Measurements from ENCODE around the gene KAT2B. TPM values are rescaled to one million over a fixed set of nuclear protein-coding genes. Genes with fewer than 3 reads are reported as not detected.

KAT2B gene
- polyA plus RNA-seq, 1 of the 3 experiments (the other 2 are of a cell fraction), result 2.1 TPM

DNA sequence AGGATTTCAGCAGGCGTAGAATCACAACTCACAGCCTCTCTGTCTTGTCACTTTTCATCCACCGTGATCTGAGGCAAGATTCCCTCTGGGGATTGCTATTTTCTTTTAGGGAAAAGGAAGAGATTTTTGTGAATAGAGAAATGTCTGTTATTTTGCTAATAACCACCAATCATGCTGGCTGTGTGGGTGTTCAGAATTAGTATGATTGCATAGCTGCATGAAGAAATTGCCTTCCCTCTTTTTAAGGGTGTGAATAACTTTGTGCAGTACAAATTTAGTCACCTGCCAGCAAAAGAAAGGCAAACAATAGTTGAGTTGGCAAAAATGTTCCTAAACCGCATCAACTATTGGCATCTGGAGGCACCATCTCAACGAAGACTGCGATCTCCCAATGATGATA, 60.8 kb downstream of the KAT2B start:
- H3K9me3 ChIP-seq, result no peaks in the 10 kb centered on the region
- H3K79me2 ChIP-seq (ENCODE audit: insufficient read depth), result no peaks in the 10 kb centered on the region
- H3K27ac ChIP-seq (ENCODE audit: low read depth in 2 of 2, low read length in 1 of 2), result no peak overlapping the region
- DNase-seq, result no peak
- 92% methylated on average over 5 of the region's 5 CpGs for WGBS (ENCODE audit: low lambda C conversion rate)
- ChIA-PET CTCF (no interaction called here), POLR2A (no interaction called here)
- H3K36me3 ChIP-seq (replicated peaks in 1 of 2; ENCODE audit: control insufficient read depth in 1 of 2, insufficient read depth in 2 of 2, low read length in 1 of 2), result no peaks in the 10 kb centered on the region
- no peaks in the 10 kb centered on the region for H3K9me2 ChIP-seq
- no peak overlapping the region for H2AFZ ChIP-seq (ENCODE audit: low read depth)
- no peaks in the 10 kb centered on the region for H4K20me1 ChIP-seq (ENCODE audit: insufficient read depth)
- TF ChIP-seq RXRA (IDR thresholded peaks at IDR 0.05; ENCODE audit: borderline replicate concordance, low read depth), result no peak
- TF ChIP-seq, protein P1, sequence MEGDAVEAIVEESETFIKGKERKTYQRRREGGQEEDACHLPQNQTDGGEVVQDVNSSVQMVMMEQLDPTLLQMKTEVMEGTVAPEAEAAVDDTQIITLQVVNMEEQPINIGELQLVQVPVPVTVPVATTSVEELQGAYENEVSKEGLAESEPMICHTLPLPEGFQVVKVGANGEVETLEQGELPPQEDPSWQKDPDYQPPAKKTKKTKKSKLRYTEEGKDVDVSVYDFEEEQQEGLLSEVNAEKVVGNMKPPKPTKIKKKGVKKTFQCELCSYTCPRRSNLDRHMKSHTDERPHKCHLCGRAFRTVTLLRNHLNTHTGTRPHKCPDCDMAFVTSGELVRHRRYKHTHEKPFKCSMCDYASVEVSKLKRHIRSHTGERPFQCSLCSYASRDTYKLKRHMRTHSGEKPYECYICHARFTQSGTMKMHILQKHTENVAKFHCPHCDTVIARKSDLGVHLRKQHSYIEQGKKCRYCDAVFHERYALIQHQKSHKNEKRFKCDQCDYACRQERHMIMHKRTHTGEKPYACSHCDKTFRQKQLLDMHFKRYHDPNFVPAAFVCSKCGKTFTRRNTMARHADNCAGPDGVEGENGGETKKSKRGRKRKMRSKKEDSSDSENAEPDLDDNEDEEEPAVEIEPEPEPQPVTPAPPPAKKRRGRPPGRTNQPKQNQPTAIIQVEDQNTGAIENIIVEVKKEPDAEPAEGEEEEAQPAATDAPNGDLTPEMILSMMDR (IDR thresholded peaks at IDR 0.05), result no peak
- TF ChIP-seq POLR2AphosphoS5 (IDR thresholded peaks at IDR 0.05; ENCODE audit: low read depth, low read length), result no peak
- TF ChIP-seq, protein P2, sequence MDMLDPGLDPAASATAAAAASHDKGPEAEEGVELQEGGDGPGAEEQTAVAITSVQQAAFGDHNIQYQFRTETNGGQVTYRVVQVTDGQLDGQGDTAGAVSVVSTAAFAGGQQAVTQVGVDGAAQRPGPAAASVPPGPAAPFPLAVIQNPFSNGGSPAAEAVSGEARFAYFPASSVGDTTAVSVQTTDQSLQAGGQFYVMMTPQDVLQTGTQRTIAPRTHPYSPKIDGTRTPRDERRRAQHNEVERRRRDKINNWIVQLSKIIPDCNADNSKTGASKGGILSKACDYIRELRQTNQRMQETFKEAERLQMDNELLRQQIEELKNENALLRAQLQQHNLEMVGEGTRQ (IDR thresholded peaks at IDR 0.05; ENCODE audit: borderline replicate concordance, low read depth, low read length), result no peak
- TF ChIP-seq PBX3 (IDR thresholded peaks at IDR 0.05), result no peak
- TF ChIP-seq NRF1 (IDR thresholded peaks at IDR 0.05; ENCODE audit: low read depth, low read length), result no peak
- H3K4me1 ChIP-seq (ENCODE audit: control insufficient read depth in 1 of 2, insufficient read depth in 2 of 2, low read depth in 1 of 2, low read length in 1 of 2), result no peaks in the 10 kb centered on the region
- H3K27me3 ChIP-seq (ENCODE audit: insufficient read depth), result no peaks in the 10 kb centered on the region
- no peak overlapping the region for H3K4me3 ChIP-seq (ENCODE audit: low read depth in 2 of 2, low read length in 1 of 2)
- H3K4me2 ChIP-seq, result no peak overlapping the region
- H3F3A ChIP-seq (replicated peaks; ENCODE audit: insufficient read depth), result no peaks in the 10 kb centered on the region
- H3K9ac ChIP-seq, result no peak overlapping the region

- WGBS (ENCODE audit: low lambda C conversion rate), result 97% methylated on average over 1 of the region's 1 CpG
- Histone ChIP-seq H3K27me3 (ENCODE audit: insufficient read depth) (no peaks in the 10 kb centered on the region), H3K79me2 (ENCODE audit: insufficient read depth) (no peaks in the 10 kb centered on the region), H3F3A (replicated peaks; ENCODE audit: insufficient read depth) (no peaks in the 10 kb centered on the region), H3K4me1 (ENCODE audit: control insufficient read depth in 1 of 2, insufficient read depth in 2 of 2, low read depth in 1 of 2, low read length in 1 of 2) (no peaks in the 10 kb centered on the region), H3K9me3 (no peaks in the 10 kb centered on the region), H3K9ac (no peak overlapping the region), H3K27ac (ENCODE audit: low read depth in 2 of 2, low read length in 1 of 2) (no peak overlapping the region), H3K4me3 (ENCODE audit: low read depth in 2 of 2, low read length in 1 of 2) (no peak overlapping the region), H3K36me3 (replicated peaks in 1 of 2; ENCODE audit: control insufficient read depth in 1 of 2, insufficient read depth in 2 of 2, low read length in 1 of 2) (no peaks in the 10 kb centered on the region), H2AFZ (ENCODE audit: low read depth) (no peak overlapping the region), H3K9me2 (no peaks in the 10 kb centered on the region), H3K4me2 (no peak overlapping the region), H4K20me1 (ENCODE audit: insufficient read depth) (no peaks in the 10 kb centered on the region)
- DNase-seq, result no peak
- TF ChIP-seq, protein P3, sequence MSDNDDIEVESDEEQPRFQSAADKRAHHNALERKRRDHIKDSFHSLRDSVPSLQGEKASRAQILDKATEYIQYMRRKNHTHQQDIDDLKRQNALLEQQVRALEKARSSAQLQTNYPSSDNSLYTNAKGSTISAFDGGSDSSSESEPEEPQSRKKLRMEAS (IDR thresholded peaks at IDR 0.05; ENCODE audit: low read depth), result no peak
- TF ChIP-seq RAD21 (IDR thresholded peaks at IDR 0.05; ENCODE audit: low read length), result no peak
- no peak for TF ChIP-seq TEAD4 (IDR thresholded peaks at IDR 0.05; ENCODE audit: borderline replicate concordance, insufficient read depth)
- TF ChIP-seq YY1 (IDR thresholded peaks at IDR 0.05; ENCODE audit: low read depth), result no peak
- no peak for TF ChIP-seq FOXJ3 (CRISPR knock-in tag; IDR thresholded peaks at IDR 0.05)
- no peak for TF ChIP-seq GATA2 (CRISPR knock-in tag; IDR thresholded peaks at IDR 0.05)
- TF ChIP-seq RCOR1 (IDR thresholded peaks at IDR 0.05; ENCODE audit: low read length), result no peak
- TF ChIP-seq, protein P1 (IDR thresholded peaks at IDR 0.05), result no peak
- TF ChIP-seq TAF1 (IDR thresholded peaks at IDR 0.05; ENCODE audit: borderline replicate concordance, low read depth, low read length), result no peak
- no peak for TF ChIP-seq NRF1 (IDR thresholded peaks at IDR 0.05; ENCODE audit: low read depth, low read length)
- TF ChIP-seq FOSL2 (IDR thresholded peaks at IDR 0.05; ENCODE audit: borderline replicate concordance, low read depth), result no peak
- ChIA-PET CTCF (interaction anchor here (0.7 to 2.0 kb wide), 3 partner anchors 13 to 21 kb away, joined by 3 to 7 read pairs (median 4); no protein-coding TSS in a partner anchor), POLR2A (no interaction called here)
Observed at GRCh38 chr3:20103731-20104130, 63.5 kb downstream of the KAT2B start.

Measured in SK-N-SH (cell line).